Small intestine (tissue), 7 donors: ENCODE measurements around the gene SUPT4H1. TPM values are rescaled to one million over a fixed set of nuclear protein-coding genes. Genes with fewer than 3 reads are reported as not detected.

Source experiments
- DNase-seq, 2 donors: peaks; one replicate each; pipeline versions ENCODE4 v3.0.0 to v3.0.0-alpha.2; 2013
- FAIRE-seq: peaks from 2 replicates; lab custom pipeline; 2012; peaks lifted over from hg19 to GRCh38; lab: Jason Lieb, UNC
- H3K27ac ChIP-seq, 3 donors: one replicate each; pipeline ENCODE4 v1.5.1; 2013; ENCODE audit warnings: low read length in 2 of 3, mild to moderate bottlenecking in 2 of 3, control low read depth in 1 of 3, inconsistent platforms in 1 of 3, low read depth in 1 of 3, moderate library complexity in 1 of 3
- H3K27me3 ChIP-seq, 3 donors: one replicate each; pipeline ENCODE4 v1.6.1; 2013; ENCODE audit warnings: low read length in 3 of 3, inconsistent platforms in 1 of 3; ENCODE audit not compliant: control insufficient read depth in 3 of 3, insufficient read depth in 3 of 3
- H3K36me3 ChIP-seq, 3 donors: one replicate each; pipeline ENCODE4 v1.6.1; 2013; ENCODE audit warnings: low read length in 3 of 3, inconsistent platforms in 1 of 3, low read depth in 1 of 3, mild to moderate bottlenecking in 1 of 3, moderate library complexity in 1 of 3; ENCODE audit not compliant: control insufficient read depth in 3 of 3, insufficient read depth in 2 of 3
- H3K4me1 ChIP-seq, 3 donors: one replicate each; pipeline ENCODE4 v1.6.1; 2013; ENCODE audit warnings: low read length in 2 of 3, inconsistent platforms in 1 of 3, low read depth in 1 of 3, mild to moderate bottlenecking in 1 of 3, moderate library complexity in 1 of 3; ENCODE audit not compliant: control insufficient read depth in 3 of 3, insufficient read depth in 2 of 3
- H3K4me3 ChIP-seq, 3 donors: one replicate each; pipeline ENCODE4 v1.5.1; 2013; ENCODE audit warnings: low read length in 3 of 3, control low read depth in 1 of 3, inconsistent platforms in 1 of 3, low read depth in 1 of 3, mild to moderate bottlenecking in 1 of 3, moderate library complexity in 1 of 3
- H3K9me3 ChIP-seq, 2 donors: one replicate each; pipeline ENCODE4 v1.6.1; 2013; ENCODE audit warnings: low read depth in 1 of 2, low read length in 1 of 2; ENCODE audit not compliant: control insufficient read depth in 2 of 2, insufficient read depth in 1 of 2
- WGBS, 3 donors: extraction: QIAGEN DNeasy Blood & Tissue Kit; methylation state at CpG; one replicate each; pipeline ENCODE4 v1.1.7; 2013; 5-methylcytosine and 5-hydroxymethylcytosine counted together
- polyA plus RNA-seq, 4 donors: library from polyadenylated mRNA; stranded (reverse) in 3 of 4; unstranded in 1 of 4; fragments of 200-250 nt in 3 of 4; fragments of 120-200 nt in 1 of 4; gene quantifications; one replicate each; pipeline versions ENCODE4 v1.2.1 to v1.2.3, GENCODE V29; 2013
- donor health status: healthy with polysubstance abuse.
- donor health status: control.
- donor health status: control.
- donor health status: Bipolar disorder and iron deficiency.
- donor health status: healthy.

The SUPT4H1 gene
- polyA plus RNA-seq, 4 donors: 70.3 to 102 (median 79.7) TPM

DNA sequence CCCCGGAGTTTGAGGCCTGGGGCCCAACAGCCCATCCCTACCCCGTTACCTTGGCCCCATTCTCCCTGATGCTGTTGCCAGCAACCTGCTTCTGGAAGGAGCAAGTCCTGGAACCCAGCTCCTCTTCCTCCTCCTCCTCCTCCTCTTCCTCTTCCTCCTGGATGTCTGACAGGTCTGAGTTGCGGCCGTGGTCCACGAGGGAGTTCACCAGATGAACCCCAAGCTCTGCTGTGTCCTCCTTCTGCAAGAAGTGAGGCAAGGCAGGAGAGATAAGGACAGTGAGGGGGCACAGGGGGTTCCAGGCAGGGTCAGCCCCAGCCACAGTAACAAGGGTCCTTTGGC is 42.1 kb downstream of the SUPT4H1 start:
- 76 to 88% (median 80%) methylated on average over 5 of the region's 5 CpGs for WGBS, 3 donors
- Histone ChIP-seq H3K27ac (no peak overlapping the region), H3K9me3 (no peaks in the 10 kb centered on the region), H3K36me3 (no peaks in the 10 kb centered on the region), H3K4me3 (no peak overlapping the region), H3K4me1 (no peaks in the 10 kb centered on the region), H3K27me3 (no peaks in the 10 kb centered on the region)
- FAIRE-seq (no peak), DNase-seq (no peak)

DNA sequence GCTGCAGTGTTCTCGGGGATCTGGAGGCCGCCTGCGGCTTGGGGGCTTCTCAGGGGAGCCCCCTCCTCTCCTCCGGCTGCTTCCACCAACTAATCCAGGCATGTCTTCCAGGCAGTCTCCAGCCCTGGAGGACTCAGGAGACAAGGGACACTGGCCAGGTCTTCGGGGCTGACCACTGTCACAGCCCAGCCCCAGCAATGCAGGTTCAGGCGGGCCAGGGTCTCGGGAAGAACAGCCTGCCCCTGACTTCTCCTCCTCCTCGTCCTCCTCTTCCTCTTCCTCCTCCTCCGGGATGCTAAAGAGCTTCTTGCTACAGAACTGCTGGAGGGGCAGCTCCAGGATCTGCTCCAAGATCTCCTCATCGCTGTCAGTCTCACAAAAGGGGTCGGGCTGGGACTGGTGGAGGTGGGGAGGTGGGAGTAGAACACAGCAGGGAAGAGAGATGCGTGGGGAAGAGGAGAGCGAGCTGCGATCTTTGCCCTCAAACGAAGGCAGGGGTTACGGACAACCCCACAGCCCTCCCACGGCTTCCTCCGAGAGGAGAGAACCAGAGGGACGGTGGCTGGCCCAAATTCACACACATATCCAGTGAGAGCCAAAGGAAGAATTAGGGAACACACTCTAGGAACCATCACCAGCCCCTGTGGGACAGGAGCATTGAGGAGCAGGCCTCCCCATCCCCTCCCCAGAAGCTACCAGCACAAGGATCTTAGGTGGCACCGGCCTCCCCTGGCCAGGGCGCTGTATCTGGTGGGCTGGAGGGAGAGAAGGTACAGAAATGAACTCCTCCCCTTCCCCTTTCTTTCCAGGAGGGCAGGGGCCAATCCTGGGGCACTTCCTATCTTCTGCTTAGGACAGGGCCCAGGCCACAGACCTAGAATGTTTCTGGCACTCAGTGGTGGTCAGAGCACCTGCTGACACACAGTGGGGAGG is 42.8 kb downstream of the SUPT4H1 start:
- DNase-seq (no peak), FAIRE-seq (no peak)
- 86 to 91% (median 87%) methylated on average over 21 of the region's 21 CpGs for WGBS, 3 donors
- H3K4me3 ChIP-seq: no peak overlapping the region
- H3K9me3 ChIP-seq: no peaks in the 10 kb centered on the region
- no peak overlapping the region for H3K27ac ChIP-seq
- H3K36me3 ChIP-seq: no peaks in the 10 kb centered on the region
- H3K27me3 ChIP-seq: no peaks in the 10 kb centered on the region
- H3K4me1 ChIP-seq: no peaks in the 10 kb centered on the region

DNA sequence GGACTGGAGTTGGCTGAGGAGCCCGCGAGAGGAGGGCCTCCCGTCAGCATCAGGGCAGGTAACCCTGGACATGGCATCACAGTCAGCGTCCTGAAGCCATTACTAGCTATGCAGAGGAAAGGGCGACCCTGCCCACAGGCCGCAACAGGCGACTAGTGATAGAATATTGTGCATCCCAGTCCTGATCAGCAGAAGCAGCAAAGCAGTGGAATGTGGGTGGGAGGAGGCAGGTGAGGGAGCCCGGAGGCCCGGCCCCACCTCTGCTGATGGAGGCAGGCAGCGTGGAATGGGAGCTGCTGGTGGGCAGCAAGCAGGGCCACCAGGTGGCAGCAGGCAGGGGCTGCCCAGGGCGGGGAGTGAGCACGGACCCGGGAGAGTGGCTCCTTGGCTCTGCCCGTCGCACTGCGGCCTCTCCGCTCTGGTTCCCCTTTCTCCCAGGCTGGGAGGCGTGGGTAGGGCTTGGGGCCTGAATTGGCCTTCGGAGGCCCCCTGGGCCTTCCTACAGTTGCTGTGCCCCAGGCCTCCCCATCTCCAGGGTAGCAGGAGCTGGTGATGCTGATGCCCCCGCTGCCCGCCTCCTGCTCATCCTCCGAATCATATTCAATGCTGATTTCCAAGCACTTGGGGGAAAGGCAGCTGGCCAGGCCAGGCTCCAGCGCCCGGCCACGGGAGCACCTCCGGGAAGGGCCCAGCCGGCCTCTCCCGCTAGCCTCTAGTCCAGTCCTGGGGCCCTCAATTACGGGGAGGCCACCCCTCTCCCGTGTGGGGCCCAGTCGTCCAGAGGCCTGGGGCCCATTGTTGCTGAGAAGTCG is 43.6 kb downstream of the SUPT4H1 start:
- FAIRE-seq (no peak), DNase-seq (no peak)
- WGBS, 3 donors: 78 to 82% (median 78%) methylated on average over 30 to 32 of the region's 32 CpGs
- no peaks in the 10 kb centered on the region for H3K36me3 ChIP-seq
- H3K9me3 ChIP-seq: no peaks in the 10 kb centered on the region
- no peak overlapping the region for H3K4me3 ChIP-seq
- no peaks in the 10 kb centered on the region for H3K27me3 ChIP-seq
- no peak overlapping the region for H3K27ac ChIP-seq
- no peaks in the 10 kb centered on the region for H3K4me1 ChIP-seq

DNA sequence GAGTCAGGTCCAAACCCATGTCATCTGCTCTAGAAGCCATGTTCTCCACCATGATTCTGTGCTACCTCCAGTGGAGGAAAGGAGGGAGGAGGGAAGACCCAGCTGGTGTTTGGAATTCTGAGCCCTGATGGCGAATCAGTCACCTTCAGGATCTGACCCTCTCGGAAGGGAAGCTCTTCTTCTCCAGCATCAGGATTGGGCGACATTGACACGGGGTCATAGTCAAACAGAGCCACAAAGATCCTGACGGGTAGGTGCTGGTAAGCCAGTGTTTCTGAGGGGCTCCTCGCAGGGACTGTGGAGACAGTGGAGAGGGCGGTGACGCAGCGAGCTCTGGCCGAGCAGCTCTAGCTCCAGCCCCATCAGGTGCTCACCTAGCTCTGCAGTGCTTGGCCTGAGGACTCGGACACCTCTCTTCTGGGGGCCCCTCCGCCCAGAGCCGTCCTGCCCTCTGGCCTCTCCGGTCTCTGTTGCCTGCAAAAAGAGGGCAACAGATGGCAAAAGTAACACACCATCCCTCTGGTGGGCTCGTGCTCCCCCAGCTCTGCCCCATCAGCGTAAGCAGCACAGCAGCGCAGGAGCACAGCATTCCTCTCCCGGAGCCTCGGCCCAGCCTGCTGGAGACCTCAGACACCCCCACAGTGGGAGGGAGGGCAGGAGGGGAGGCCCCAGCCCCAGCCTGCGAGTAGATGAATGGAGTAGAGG is 44.4 kb downstream of the SUPT4H1 start:
- Histone ChIP-seq H3K4me1 (no peaks in the 10 kb centered on the region), H3K9me3 (no peaks in the 10 kb centered on the region), H3K4me3 (no peak overlapping the region), H3K36me3 (no peaks in the 10 kb centered on the region), H3K27me3 (no peaks in the 10 kb centered on the region), H3K27ac (no peak overlapping the region)
- DNase-seq: no peak
- WGBS, 3 donors: 87 to 93% (median 91%) methylated on average over 19 to 20 of the region's 20 CpGs
- FAIRE-seq: no peak

DNA sequence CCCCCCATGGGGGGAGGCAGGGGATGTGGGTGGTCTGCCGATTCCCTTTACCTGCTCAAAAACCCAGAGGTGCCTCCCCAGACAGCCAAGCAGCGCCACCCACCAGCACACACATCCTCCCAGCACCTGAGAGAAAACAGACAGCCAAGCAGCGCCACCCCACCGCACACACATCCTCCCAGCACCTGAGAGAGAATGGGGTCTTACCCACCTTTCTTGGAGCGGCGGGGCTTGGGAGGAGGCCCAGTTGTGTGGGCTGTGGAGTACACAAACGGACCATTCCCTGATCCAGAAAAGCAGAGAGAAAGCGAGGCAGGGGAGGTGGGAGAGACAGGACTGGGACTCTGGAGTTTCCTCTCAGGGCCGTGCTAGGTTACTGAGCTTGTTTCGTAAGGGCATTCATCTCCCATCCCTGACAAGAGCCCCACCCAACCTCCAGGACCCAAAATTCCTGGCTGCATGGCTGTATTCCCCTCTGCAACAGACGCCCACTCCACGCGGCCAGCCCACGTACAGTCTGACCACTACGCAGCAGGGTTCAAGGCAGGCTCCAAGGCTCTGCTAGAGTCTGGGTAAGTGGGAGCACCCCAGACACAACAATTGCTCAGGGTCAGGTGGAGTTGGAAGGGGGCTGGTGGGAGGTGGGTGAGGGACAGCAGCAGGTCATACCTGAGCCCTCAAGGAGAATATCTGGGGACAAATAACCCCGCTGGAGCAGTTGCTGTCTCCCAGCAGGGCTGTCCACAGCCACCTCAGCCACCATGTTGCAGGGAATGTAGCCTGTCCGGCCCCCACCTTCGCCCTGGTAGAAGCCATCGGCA is 45.7 kb downstream of the SUPT4H1 start:
- WGBS, 3 donors: 91 to 93% (median 92%) methylated on average over 19 of the region's 19 CpGs
- no peak for DNase-seq

DNA sequence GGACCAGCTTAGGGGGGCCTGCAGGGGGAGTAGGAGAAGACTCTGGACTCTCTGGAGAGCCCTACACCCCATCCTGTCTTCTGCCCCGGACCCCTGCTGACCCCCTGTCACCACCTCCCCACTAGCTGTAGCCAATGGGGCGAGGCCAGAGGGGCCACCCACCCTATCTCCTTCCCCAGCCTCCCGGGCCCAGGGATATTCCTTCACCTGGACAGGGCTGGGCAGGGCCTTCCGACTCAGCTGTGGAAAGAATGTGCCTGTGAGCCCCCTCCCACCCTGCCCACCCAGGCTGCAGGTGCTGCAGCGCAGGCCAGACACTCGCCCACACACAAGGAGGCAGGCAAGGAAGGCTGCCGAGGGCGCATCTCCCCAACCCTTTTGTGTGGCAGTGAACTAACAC is 46.4 kb downstream of the SUPT4H1 start:
- Histone ChIP-seq H3K27ac (no peak overlapping the region), H3K27me3 (no peaks in the 10 kb centered on the region), H3K4me1 (no peaks in the 10 kb centered on the region), H3K36me3 (peaks cover 0 to 2% (median 0%) of the 10 kb centered on the region in 3 donors), H3K9me3 (no peaks in the 10 kb centered on the region), H3K4me3 (no peak overlapping the region)
- WGBS, 3 donors: 85 to 89% (median 86%) methylated on average over 7 to 8 of the region's 8 CpGs
- FAIRE-seq (no peak), DNase-seq (no peak)

More for the DNA sequence above, 45.7 kb downstream of the SUPT4H1 start:
- Histone ChIP-seq H3K4me3 (no peak overlapping the region), H3K27ac (no peak overlapping the region), H3K4me1 (no peaks in the 10 kb centered on the region), H3K36me3 (peaks cover 0 to 2% (median 0%) of the 10 kb centered on the region in 3 donors), H3K27me3 (no peaks in the 10 kb centered on the region), H3K9me3 (no peaks in the 10 kb centered on the region)
- no peak for FAIRE-seq

DNA sequence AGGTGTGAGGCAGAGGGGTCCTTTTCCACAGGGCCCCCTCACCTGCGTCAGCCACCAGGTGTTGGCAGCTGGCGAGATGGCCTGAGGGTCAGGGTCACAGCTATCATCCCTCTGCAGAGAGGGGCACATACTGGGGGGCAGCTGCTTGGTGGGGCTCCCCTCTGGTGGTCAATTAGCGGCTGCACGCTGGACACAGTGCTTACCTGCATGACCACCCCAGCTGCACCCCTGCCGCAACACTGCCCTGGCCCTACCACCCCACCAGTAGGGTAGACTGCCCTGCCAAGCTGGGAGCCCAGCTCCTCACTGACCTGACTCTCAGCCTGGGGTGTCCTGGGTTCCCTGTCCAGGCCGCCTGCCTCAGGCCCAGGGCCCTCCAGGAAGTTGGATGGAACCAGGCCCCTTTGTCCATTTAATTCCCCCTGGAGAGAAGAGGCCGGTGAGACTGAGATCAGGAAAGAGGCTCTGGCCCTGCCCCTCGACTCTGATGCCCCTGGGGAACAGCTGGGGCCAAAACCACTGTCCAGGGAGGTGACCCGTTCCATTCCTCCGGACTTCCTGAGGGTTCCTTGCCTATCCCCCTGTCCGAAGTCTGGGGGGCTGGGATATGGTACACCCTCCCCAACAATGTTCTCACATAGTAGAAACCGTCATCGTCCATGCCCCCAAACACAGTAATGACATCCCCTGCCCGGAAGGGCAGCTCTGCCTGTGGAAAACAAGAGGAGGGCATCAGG is 47.1 kb downstream of the SUPT4H1 start:
- no peaks in the 10 kb centered on the region for H3K9me3 ChIP-seq
- no peaks in the 10 kb centered on the region for H3K27me3 ChIP-seq
- peaks cover 0 to 2% (median 0%) of the 10 kb centered on the region in 3 donors for H3K36me3 ChIP-seq
- H3K4me3 ChIP-seq: no peak overlapping the region
- 84 to 92% (median 88%) methylated on average over 12 to 14 of the region's 14 CpGs for WGBS, 3 donors
- H3K4me1 ChIP-seq: no peaks in the 10 kb centered on the region
- H3K27ac ChIP-seq: no peak overlapping the region
- FAIRE-seq (no peak), DNase-seq (no peak)
